22Rv1 (cell line): Measurements from ENCODE around the gene CORO1C.

Experiments
- H3K27ac ChIP-seq: fragments of 450-650 bp; 2 replicates; pipeline ENCODE4 v1.5.1; 2017
- ZFX ChIP-seq: fragments of 450-650 bp; IDR thresholded peaks from 2 replicates; pipeline ENCODE4 v1.6.1; 2017; ENCODE audit warnings: antibody characterized with exemption, borderline replicate concordance
- TF ChIP-seq, protein P1 (sequence below): fragments of 450-650 bp; IDR thresholded peaks from 2 replicates; pipeline ENCODE4 v1.5.1; 2017; ENCODE audit warnings: mild to moderate bottlenecking

The CORO1C gene

DNA sequence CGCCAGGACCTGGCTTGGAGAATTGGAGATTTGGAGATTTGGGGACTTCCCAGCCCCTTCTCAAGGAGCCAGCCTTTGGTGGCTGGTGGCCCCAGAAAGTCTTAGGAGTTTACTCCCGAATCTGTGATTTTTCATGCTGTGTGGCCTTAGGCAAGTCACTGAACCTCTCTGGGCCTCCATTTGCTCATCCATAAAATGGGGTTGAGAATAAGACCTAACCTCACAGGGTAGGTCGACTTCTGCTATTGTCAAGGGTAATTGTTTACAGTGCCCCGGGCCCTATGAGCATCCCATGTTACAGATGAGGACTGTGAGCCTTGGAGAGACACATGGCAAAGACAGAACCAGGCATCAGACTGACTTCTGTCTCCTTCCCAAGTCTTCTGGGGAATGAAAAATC lies 117.3 kb downstream of the CORO1C start:
- H3K27ac ChIP-seq = no peak overlapping the region
- no peak for TF ChIP-seq ZFX
- TF ChIP-seq, protein P1, sequence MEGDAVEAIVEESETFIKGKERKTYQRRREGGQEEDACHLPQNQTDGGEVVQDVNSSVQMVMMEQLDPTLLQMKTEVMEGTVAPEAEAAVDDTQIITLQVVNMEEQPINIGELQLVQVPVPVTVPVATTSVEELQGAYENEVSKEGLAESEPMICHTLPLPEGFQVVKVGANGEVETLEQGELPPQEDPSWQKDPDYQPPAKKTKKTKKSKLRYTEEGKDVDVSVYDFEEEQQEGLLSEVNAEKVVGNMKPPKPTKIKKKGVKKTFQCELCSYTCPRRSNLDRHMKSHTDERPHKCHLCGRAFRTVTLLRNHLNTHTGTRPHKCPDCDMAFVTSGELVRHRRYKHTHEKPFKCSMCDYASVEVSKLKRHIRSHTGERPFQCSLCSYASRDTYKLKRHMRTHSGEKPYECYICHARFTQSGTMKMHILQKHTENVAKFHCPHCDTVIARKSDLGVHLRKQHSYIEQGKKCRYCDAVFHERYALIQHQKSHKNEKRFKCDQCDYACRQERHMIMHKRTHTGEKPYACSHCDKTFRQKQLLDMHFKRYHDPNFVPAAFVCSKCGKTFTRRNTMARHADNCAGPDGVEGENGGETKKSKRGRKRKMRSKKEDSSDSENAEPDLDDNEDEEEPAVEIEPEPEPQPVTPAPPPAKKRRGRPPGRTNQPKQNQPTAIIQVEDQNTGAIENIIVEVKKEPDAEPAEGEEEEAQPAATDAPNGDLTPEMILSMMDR = no peak

DNA sequence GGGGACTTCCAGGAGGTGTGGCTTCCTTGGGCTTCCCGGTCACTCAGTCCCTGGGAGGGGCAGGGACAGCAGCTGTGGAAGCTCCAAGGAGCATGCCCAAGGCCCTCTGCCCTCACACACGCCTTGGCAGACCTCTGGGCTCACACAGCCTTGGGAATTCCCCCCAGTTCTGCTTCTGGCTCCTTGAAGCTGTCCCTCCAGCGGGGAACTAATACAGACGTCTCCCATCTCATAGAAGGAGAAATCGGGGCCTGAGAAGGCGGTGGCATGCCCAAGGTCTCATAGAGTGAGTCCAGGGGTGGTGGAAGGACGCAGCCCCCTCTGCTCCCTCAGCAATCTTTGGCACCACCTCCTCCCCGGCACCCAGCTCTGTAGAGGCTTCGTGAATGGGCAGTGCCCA lies 117.8 kb downstream of the CORO1C start:
- no peak for TF ChIP-seq ZFX
- TF ChIP-seq, protein P1 = no peak
- H3K27ac ChIP-seq = no peak overlapping the region

DNA sequence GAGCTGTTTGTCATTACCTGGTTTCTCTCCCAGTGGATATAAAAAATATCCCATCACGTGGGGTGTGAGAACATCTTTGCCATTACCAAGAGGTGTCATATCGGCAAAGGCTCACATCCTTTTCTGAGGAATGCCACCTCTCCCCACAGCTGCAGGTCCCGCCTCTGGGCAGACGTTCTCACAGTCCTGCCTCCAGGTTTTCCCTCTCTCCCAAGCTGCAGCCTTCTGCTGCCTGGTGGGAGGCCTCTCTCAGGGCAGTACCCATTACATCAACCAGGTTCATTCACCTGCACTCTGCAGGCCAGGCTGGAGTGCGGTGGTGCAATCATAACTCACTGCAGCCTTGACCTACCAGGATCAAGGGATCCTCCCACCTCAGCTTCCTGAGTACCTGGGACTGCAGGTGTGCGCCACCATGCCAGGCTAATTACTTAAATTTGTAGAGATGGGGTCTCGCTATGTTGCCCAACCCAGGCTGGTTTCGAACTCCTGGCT lies 118.5 kb downstream of the CORO1C start:
- TF ChIP-seq, protein P1 = no peak
- TF ChIP-seq ZFX = no peak
- H3K27ac ChIP-seq = no peak overlapping the region

DNA sequence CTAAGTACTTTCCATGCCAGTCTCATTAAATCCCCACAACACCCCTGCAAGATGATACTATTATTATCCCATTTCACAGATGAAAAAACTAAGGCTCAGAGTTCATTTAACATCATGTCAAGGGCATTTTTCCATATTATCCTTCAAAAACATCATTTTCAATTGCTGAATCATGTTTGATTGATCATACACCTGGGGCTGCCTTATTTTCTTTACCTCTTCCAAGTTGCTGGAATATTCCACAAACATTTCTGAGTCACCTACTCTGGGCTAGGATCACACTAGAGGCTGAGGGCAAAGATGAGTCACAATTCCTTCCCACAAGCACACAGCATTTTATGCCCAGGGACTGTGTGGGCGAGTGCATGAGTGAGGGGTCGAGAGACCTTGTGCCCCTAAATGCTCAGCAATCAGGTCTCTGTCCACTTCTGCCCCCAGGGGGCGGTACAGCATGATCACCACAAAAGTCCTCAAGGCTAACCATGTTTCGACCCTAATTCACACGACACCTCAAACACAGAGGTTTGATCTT lies 119.4 kb downstream of the CORO1C start:
- TF ChIP-seq ZFX = no peak
- TF ChIP-seq, protein P1 = peak; percentile 60
- no peak overlapping the region for H3K27ac ChIP-seq

DNA sequence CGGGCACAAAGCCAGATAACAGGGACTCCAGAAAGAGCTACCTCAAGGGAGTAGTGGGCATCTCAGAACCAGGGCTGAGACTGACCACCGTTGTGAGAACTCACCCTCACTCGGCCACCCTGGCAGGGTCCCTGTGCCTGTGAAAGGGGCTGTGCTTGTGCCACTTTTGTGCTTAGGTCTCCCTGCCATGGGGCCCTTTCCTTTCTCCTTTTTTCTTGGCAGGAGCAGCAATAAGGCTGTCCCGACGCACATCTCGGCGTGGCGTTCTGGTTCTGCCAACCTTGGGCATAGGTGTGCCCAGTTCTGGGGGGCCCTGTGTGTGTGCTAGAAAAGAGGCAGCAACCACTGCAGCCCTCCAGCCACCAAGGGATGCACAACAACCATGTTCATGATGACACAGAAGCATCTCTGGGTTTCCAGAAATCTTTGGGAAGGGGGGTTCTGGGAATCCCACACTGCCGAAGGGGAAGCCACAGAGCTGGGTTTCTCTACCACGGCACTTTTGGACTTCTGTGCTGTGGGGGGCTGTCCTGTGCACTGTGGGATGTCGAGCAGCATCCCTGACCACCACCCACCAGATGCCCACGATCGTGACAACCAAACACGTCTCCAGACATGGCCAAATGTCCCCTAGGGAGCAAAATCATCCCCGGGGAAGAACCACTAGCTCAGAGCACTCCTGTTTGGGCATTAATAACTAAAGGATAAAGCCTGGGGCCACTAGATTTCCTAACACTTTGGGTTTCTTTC lies 120.3 kb downstream of the CORO1C start:
- H3K27ac ChIP-seq = no peak overlapping the region
- no peak for TF ChIP-seq ZFX
- TF ChIP-seq, protein P1 = no peak

DNA sequence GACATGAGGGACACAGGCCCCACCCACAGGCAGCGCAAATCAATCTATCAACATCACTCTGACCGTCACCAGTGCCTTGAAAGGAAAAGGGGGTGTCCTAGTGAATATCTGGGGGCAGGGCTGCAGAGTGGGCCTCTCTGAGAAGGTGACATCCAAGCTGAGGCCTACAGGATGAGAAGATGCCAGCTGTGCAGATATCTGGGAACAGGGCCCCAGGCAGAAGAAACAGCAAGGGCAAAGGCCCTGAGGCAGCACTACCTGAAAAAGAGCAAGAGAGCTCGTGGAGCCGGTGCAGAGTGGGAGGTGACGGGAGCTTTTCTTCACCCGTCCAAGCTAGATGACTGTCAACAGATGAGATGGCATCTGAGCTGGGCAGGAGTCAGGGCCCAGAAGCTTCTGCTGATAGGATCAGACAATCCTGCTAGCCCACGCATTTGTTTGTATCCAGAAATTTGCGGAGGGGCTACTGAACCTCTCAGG lies 120.9 kb downstream of the CORO1C start:
- no peak for TF ChIP-seq ZFX
- TF ChIP-seq, protein P1 = no peak
- H3K27ac ChIP-seq = no peak overlapping the region
